Measurements from ENCODE around the gene GPR63. TPM values are rescaled to one million over a fixed set of nuclear protein-coding genes. Genes with fewer than 3 reads are reported as not detected.

GPR63 gene
- polyA plus RNA-seq, 3 donors, result 0.03 to 0.07 TPM; not detected in 1

DNA sequence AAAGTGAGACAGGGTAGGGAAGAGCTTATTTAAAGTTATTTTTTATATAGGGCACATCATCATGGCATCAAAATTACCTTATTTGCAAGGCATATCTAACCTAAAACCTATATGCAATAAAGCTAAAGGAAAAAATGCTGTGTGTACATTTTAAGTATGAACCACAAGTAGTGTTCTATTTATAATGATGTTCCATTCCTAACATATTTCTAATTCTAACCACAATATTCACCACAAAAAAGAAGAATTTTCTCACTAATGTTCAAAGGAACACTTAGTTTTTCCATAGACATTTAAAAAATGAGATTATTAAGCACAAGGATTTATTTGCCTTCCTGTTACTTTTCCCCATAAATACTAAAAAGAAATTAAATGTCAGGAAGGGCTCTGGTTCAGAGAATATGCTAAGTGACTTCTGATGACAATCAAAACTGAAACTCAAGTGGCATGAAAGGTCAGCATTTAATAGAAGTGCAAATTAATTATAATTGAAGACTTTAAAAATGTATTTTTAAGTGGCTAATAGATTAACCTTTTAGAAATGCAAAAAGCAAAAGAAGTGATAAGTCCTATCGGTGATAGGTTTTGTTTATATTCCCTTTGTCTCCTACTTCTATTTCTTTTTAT is 25.1 kb downstream of the GPR63 start:
- Histone ChIP-seq H3K9me3 (replicated peaks in 1 of 2; ENCODE audit: control insufficient read depth in 1 of 2, insufficient read depth in 1 of 2, low read length in 2 of 2) (no peaks in the 10 kb centered on the region), H3K4me2 (replicated peaks; ENCODE audit: extremely low read depth, low read length, poor library complexity, severe bottlenecking) (no peak overlapping the region), H3K27ac (ENCODE audit: low read depth in 1 of 2, low read length in 2 of 2) (no peak overlapping the region), H3K36me3 (replicated peaks in 1 of 2; ENCODE audit: control insufficient read depth in 1 of 2, insufficient read depth in 2 of 2, low read length in 2 of 2) (no peaks in the 10 kb centered on the region), H3K4me3 (replicated peaks in 1 of 3; ENCODE audit: low read depth in 2 of 3, low read length in 3 of 3) (no peak overlapping the region), H3K9ac (ENCODE audit: insufficient read depth, low read length, poor library complexity, severe bottlenecking) (no peak overlapping the region), H2AFZ (ENCODE audit: insufficient read depth, low read depth, low read length, poor library complexity, severe bottlenecking) (no peak overlapping the region), H3K27me3 (ENCODE audit: control insufficient read depth in 2 of 2, insufficient read depth in 2 of 2, low read length in 2 of 2) (no peaks in the 10 kb centered on the region), H3K4me1 (ENCODE audit: control insufficient read depth in 1 of 2, insufficient read depth in 2 of 2, low read length in 2 of 2) (no peaks in the 10 kb centered on the region), H3K79me2 (ENCODE audit: insufficient read depth, low read length) (no peaks in the 10 kb centered on the region), H4K20me1 (ENCODE audit: insufficient read depth, low read length) (no peaks in the 10 kb centered on the region)
- WGBS (ENCODE audit: insufficient coverage), result no CpG with 5 or more reads among the region's 1 CpG
- intact Hi-C loops (cut with micrococcal nuclease), result no loop called here
- Mint-ChIP-seq H3K9me3 (peaks cover 0 to 2% (median 0%) of the 10 kb centered on the region in 7 donors), H3K27me3 (ENCODE audit: low read depth in 3 of 3) (no peaks in the 10 kb centered on the region), H3K27ac (no peak overlapping the region), H3K36me3 (no peaks in the 10 kb centered on the region), H3K4me3 (no peak overlapping the region), H3K4me1 (no peaks in the 10 kb centered on the region)
- DNase-seq, result no peak
- TF ChIP-seq, protein P1, sequence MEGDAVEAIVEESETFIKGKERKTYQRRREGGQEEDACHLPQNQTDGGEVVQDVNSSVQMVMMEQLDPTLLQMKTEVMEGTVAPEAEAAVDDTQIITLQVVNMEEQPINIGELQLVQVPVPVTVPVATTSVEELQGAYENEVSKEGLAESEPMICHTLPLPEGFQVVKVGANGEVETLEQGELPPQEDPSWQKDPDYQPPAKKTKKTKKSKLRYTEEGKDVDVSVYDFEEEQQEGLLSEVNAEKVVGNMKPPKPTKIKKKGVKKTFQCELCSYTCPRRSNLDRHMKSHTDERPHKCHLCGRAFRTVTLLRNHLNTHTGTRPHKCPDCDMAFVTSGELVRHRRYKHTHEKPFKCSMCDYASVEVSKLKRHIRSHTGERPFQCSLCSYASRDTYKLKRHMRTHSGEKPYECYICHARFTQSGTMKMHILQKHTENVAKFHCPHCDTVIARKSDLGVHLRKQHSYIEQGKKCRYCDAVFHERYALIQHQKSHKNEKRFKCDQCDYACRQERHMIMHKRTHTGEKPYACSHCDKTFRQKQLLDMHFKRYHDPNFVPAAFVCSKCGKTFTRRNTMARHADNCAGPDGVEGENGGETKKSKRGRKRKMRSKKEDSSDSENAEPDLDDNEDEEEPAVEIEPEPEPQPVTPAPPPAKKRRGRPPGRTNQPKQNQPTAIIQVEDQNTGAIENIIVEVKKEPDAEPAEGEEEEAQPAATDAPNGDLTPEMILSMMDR (IDR thresholded peaks at IDR 0.05), result no peak

DNA sequence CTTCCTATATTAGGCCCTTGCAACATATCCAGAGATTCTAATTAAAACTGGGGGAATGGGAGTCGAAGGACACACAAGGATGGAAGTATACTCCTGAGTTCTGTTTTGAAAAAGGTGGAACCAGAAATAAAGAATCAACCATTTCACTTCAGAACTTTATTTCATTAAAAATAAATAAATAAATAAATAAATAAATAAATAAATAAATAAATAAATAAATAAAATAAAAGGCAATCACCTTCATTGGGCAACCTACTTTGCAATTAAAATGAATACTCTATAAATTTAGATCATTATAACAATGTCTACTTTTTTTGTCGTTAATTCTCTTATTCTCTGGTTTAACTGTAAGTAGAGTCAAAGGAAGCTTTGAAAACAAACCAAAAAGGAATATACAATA is 25.6 kb downstream of the GPR63 start:
- H3K4me1 Mint-ChIP-seq, result no peaks in the 10 kb centered on the region
- Histone ChIP-seq H3K27ac (ENCODE audit: low read depth in 1 of 2, low read length in 2 of 2) (no peak overlapping the region), H3K4me2 (replicated peaks; ENCODE audit: extremely low read depth, low read length, poor library complexity, severe bottlenecking) (no peak overlapping the region), H3K4me1 (ENCODE audit: control insufficient read depth in 1 of 2, insufficient read depth in 2 of 2, low read length in 2 of 2) (no peaks in the 10 kb centered on the region), H2AFZ (ENCODE audit: insufficient read depth, low read depth, low read length, poor library complexity, severe bottlenecking) (no peak overlapping the region), H3K79me2 (ENCODE audit: insufficient read depth, low read length) (no peaks in the 10 kb centered on the region), H3K27me3 (ENCODE audit: control insufficient read depth in 2 of 2, insufficient read depth in 2 of 2, low read length in 2 of 2) (no peaks in the 10 kb centered on the region), H3K9me3 (replicated peaks in 1 of 2; ENCODE audit: control insufficient read depth in 1 of 2, insufficient read depth in 1 of 2, low read length in 2 of 2) (no peaks in the 10 kb centered on the region), H3K4me3 (replicated peaks in 1 of 3; ENCODE audit: low read depth in 2 of 3, low read length in 3 of 3) (no peak overlapping the region), H4K20me1 (ENCODE audit: insufficient read depth, low read length) (no peaks in the 10 kb centered on the region), H3K9ac (ENCODE audit: insufficient read depth, low read length, poor library complexity, severe bottlenecking) (no peak overlapping the region), H3K36me3 (replicated peaks in 1 of 2; ENCODE audit: control insufficient read depth in 1 of 2, insufficient read depth in 2 of 2, low read length in 2 of 2) (no peaks in the 10 kb centered on the region)
- DNase-seq, result no peak
- no peaks in the 10 kb centered on the region for H3K27me3 Mint-ChIP-seq (ENCODE audit: low read depth in 3 of 3)
- no peak overlapping the region for H3K4me3 Mint-ChIP-seq
- H3K36me3 Mint-ChIP-seq, result no peaks in the 10 kb centered on the region
- TF ChIP-seq, protein P1 (IDR thresholded peaks at IDR 0.05), result no peak
- H3K9me3 Mint-ChIP-seq, result peaks cover 0 to 2% (median 0%) of the 10 kb centered on the region in 7 donors
- H3K27ac Mint-ChIP-seq, result no peak overlapping the region
- WGBS (ENCODE audit: insufficient coverage), result no CpG with 5 or more reads among the region's 2 CpGs
- intact Hi-C loops (cut with micrococcal nuclease), result no loop called here

All from CD14-positive monocyte (primary cell).